HepG2 (cell line): ENCODE measurements around the gene GGA1.
A peak's percentile ranks its signal among the peaks of the same experiment; 100 is the strongest.

Source experiments
- CTCF ChIP-seq: sonication (generic); formaldehyde crosslinking; IDR thresholded peaks from 2 replicates; pipeline ENCODE4 v1.5.0; 2020; ENCODE audit warnings: mild to moderate bottlenecking, missing genetic modification reagents, moderate library complexity
- MED1 ChIP-seq: sonication (generic); formaldehyde crosslinking; IDR thresholded peaks from 2 replicates; pipeline ENCODE4 v1.4.0; 2020; ENCODE audit warnings: missing genetic modification reagents
- ZNF335 ChIP-seq: sonication (generic); formaldehyde crosslinking; IDR thresholded peaks from 2 replicates; pipeline ENCODE4 v1.4.0; 2020; ENCODE audit warnings: missing genetic modification reagents

GRCh38 chr22:37640591-37641560, 32.2 kb downstream of the GGA1 start:
- no peak for TF ChIP-seq ZNF335 (CRISPR knock-in tag)
- TF ChIP-seq CTCF, result peak; percentile 62
- no peak for TF ChIP-seq MED1 (CRISPR knock-in tag)
